Osteocyte (in vitro differentiated cells): ENCODE results near the gene ATP7B. TPM values are rescaled to one million over a fixed set of nuclear protein-coding genes. Genes with fewer than 3 reads are reported as not detected.

Experiments used
- DNase-seq: peaks from one replicate; pipeline ENCODE4 v3.0.0; 2021; ENCODE audit warnings: mixed read lengths; ENCODE audit not compliant: unreplicated experiment; ENCODE audit errors: extremely low spot score
- H3K27ac Mint-ChIP-seq: one replicate; pipeline ENCODE4 v1.8.0; 2021; ENCODE audit warnings: mild to moderate bottlenecking, mixed read lengths; ENCODE audit not compliant: unreplicated experiment
- H3K27me3 Mint-ChIP-seq: one replicate; pipeline ENCODE4 v1.8.0; 2021; ENCODE audit warnings: mixed read lengths; ENCODE audit not compliant: unreplicated experiment
- H3K36me3 Mint-ChIP-seq: one replicate; pipeline ENCODE4 v1.8.0; 2021; ENCODE audit warnings: mixed read lengths; ENCODE audit not compliant: unreplicated experiment
- H3K4me1 Mint-ChIP-seq: one replicate; pipeline ENCODE4 v1.8.0; 2021; ENCODE audit warnings: mixed read lengths; ENCODE audit not compliant: unreplicated experiment
- H3K4me3 Mint-ChIP-seq: one replicate; pipeline ENCODE4 v1.8.0; 2021; ENCODE audit warnings: mild to moderate bottlenecking, moderate library complexity, mixed read lengths; ENCODE audit not compliant: unreplicated experiment
- H3K9me3 Mint-ChIP-seq: one replicate; pipeline ENCODE4 v1.8.0; 2021; ENCODE audit warnings: mixed read lengths; ENCODE audit not compliant: unreplicated experiment
- CTCF ChIP-seq: fragments of 200-600 bp; sonication (generic); IDR thresholded peaks from 2 replicates; pipeline ENCODE4 v1.5.0; 2021; ENCODE audit warnings: antibody characterized with exemption, mild to moderate bottlenecking, moderate library complexity
- total RNA-seq: library from RNA; stranded (reverse); gene quantifications from 2 replicates; pipeline ENCODE4 v1.2.1, GENCODE V29; 2021

Gene ATP7B
- total RNA-seq, 1 donor from 2014 or later: 10.4 TPM

GRCh38 chr13:51981355-51981754 lies 29.9 kb downstream of the ATP7B start:
- no peak for TF ChIP-seq CTCF
- H3K4me1 Mint-ChIP-seq: peaks cover 10% of the 10 kb centered on the region
- H3K9me3 Mint-ChIP-seq: peaks cover 7% of the 10 kb centered on the region
- DNase-seq: no peak
- H3K27me3 Mint-ChIP-seq: peaks cover 9% of the 10 kb centered on the region
- H3K27ac Mint-ChIP-seq: no peak overlapping the region
- H3K36me3 Mint-ChIP-seq: no peaks in the 10 kb centered on the region
- no peak overlapping the region for H3K4me3 Mint-ChIP-seq

- Mint-ChIP-seq H3K4me3 (no peak overlapping the region), H3K27ac (peak overlapping the region; percentile 14), H3K36me3 (no peaks in the 10 kb centered on the region), H3K4me1 (peaks cover 10% of the 10 kb centered on the region), H3K9me3 (peaks cover 7% of the 10 kb centered on the region), H3K27me3 (peaks cover 6% of the 10 kb centered on the region)
- no peak for DNase-seq
- no peak for TF ChIP-seq CTCF
These were observed 30.3 kb downstream of the ATP7B start for GRCh38 chr13:51980908-51981307.

- peaks cover 10% of the 10 kb centered on the region for H3K4me1 Mint-ChIP-seq
- H3K27me3 Mint-ChIP-seq: no peaks in the 10 kb centered on the region
- H3K9me3 Mint-ChIP-seq: peaks cover under 1% of the 10 kb centered on the region
- no peak overlapping the region for H3K27ac Mint-ChIP-seq
- DNase-seq: peak; percentile 63
- H3K36me3 Mint-ChIP-seq: no peaks in the 10 kb centered on the region
- no peak for TF ChIP-seq CTCF
- no peak overlapping the region for H3K4me3 Mint-ChIP-seq
These were observed 32.3 kb downstream of the ATP7B start for GRCh38 chr13:51978796-51979556.

- Mint-ChIP-seq H3K27ac (no peak overlapping the region), H3K4me1 (peaks cover 10% of the 10 kb centered on the region), H3K9me3 (no peaks in the 10 kb centered on the region), H3K27me3 (no peaks in the 10 kb centered on the region), H3K36me3 (no peaks in the 10 kb centered on the region), H3K4me3 (no peak overlapping the region)
- no peak for TF ChIP-seq CTCF
- DNase-seq: no peak
These were observed 33.6 kb downstream of the ATP7B start for GRCh38 chr13:51977625-51978024.

- Mint-ChIP-seq H3K9me3 (no peaks in the 10 kb centered on the region), H3K4me3 (no peak overlapping the region), H3K4me1 (peaks cover 10% of the 10 kb centered on the region), H3K27me3 (no peaks in the 10 kb centered on the region), H3K27ac (no peak overlapping the region), H3K36me3 (no peaks in the 10 kb centered on the region)
- DNase-seq: no peak
- no peak for TF ChIP-seq CTCF
These were observed 34.4 kb downstream of the ATP7B start for GRCh38 chr13:51976890-51977289.
